Dermis blood vessel endothelial cell (primary cell): ENCODE measurements around the gene LPIN1. TPM values are rescaled to one million over a fixed set of nuclear protein-coding genes. Genes with fewer than 3 reads are reported as not detected.
A peak's percentile ranks its signal among the peaks of the same experiment; 100 is the strongest.
"Not testable (repeated sequence)": the region's sequence is repeated elsewhere in the genome, so short reads cannot be mapped to it uniquely, and the experiment has no call there.

Experiments used
- DNase-seq: peaks from one replicate; pipeline ENCODE4 v3.0.0; 2010
- total RNA-seq: library from RNA; depleted of rRNA; stranded (reverse); fragments of >200 nt; gene quantifications from 2 replicates; pipeline ENCODE4 v1.2.3, GENCODE V29; 2014

LPIN1 gene
- total RNA-seq, 1 donor from 2014 or later: 24.0 TPM

- DNase-seq: peak; percentile 100
These were observed 2.4 kb upstream of the LPIN1 start for GRCh38 chr2:11743846-11744553.

GRCh38 chr2:11744631-11745394 lies 1.6 kb upstream of the LPIN1 start:
- peak; percentile 56 for DNase-seq

GRCh38 chr2:11745613-11746375 lies 638 bp upstream of the LPIN1 start:
- DNase-seq: no peak

GRCh38 chr2:11746807-11747459 lies 501 bp downstream of the LPIN1 start:
- DNase-seq: peak; percentile 47

DNA sequence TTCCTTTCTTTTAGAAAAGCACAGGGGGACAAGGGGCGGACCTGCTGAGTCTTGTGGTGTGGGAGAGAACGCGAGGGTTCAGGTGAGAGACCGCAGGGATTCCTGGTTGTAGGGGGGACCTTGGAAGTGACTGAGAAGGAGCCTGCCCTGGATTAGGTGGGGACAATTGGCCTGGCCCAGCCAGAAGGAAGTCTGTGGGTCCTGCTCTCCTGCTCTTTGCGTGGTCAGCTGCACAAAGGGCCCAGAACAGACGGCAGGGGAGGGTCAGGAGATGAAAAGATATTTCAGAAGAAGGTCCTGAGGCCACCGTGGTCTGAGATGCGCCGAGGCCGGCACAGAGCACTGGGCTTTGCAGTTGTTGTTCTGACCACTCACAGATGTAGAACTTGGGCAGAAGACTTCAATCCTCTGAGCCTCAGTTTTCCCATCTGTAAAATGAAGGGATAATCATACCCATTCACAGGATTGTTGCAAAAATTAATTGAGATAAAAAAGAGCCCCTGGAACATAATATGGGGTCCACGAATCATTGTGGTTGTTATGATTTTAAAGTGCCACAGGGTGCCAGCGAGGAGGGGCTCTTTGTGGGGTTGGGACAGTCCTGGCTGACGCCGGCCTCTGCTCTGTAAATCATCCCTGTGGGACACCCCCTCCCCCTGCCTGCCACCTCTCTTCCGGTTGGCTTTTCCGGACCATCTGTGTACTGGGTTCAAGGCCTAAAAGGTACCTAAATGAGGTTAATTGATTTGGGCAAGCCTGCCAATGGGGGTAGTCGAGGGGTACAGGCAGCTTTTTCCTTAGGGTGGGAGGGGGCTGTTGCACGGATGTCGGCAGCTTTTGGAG lies 1.8 kb downstream of the LPIN1 start:
- DNase-seq: peak; percentile 21

DNA sequence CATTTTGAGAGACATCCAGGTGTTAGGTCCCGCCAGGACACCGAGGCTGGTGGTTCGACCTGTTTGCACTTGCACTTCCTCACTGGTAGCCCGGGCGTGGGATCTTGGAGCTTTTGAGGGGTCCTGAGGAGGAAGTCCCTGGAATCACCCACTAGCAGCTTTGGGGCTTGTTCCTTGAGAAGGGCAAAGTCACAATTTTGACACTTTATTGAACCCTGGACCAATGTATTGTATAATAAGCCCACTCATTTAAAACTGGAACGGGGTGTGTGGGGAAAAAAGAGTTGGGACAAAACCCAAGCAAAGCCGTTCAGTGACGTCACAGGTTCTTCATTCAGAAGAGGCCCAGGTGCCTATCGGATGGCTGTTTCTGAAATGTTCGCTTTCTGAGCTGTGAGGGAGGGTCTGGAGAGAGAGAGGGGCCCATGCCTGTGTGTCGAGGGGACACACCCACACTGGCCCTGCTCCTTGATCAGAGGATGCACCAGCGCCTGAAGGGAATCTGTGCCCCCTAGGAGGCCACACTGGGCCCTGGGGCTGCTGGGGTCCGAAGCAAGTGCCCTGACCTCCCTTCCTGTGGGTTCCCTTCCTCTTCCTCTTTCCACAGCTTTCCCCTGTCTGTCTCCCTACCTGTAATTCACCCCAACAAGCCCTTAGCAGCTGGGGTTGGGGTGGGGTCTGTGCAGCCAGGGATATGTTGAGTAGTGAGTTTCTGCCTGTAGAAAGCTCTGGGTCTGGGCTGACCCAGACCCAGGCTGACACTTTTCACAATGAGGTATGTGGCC lies 2.6 kb downstream of the LPIN1 start:
- no peak for DNase-seq

DNA sequence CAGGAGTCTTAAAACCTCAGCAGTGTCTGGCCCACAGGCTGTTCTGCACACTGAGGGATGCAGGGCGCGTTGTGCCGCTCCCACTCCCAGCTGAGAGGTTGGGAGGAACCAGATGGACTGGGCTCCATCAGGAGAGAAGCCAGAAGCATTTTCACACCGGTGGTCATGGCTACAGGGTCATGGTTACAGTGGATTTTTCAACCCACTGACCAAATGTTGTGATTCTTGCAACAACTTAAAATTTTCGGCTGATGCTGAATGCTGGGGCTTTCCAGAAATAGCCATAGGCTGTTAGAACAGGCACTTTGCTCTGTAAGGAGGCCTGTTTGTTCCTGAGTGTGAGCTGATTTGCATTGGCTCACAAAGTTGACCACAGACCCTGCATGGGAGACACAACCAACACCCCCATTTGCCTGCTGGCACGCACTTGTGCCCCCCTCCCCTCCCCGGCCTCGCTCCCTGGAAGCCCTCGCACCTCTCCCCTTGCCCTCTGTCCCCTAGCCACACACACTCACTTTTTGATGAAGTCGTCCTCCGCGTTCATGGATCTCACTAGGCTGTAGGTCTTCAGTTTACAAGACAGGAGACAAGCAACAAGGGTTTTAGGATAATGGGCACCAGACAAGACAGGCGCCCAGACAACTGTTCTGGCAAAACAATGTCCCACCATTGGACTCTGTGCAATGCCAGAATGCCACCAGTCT lies 3.4 kb downstream of the LPIN1 start:
- no peak for DNase-seq

DNA sequence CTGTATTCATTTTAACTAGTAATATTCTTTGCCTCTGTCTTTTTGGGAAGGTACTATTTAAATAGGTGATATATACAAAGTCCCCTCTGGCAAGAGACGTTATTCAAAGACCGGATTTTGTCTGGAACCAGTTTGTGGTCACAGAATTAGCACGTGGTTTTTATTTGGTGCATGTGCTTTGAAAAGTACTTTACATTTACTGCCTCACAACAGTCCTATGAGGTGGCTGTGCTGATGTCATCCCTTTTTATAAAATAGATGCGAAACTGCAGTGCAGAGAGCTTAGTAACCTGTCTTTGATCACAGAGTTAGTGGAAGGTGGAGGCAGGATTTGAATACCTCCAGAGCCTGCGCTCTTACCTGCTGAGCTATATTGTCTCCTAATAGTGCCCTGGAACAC lies 4.0 kb downstream of the LPIN1 start:
- DNase-seq: no peak

DNA sequence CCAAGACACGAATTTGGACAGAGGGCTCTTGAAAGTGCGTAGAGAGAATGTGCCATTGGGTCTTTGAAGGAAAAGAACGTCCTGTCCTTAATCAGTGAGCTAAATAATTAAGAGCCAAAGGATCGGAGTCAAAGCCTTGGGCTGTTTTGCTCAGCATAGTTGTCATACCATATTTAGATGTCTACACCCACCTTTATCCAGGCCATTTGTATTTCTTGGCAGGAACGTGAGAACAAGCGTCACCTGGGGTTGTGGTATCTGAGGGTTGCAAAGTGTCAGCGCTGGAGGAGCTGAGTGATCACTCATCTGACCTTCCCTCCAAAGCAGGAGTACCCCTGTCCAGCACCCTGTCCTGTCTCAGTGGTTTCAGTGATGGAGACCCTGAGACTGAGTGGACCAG lies 4.5 kb downstream of the LPIN1 start:
- no peak for DNase-seq

- no peak for DNase-seq
These were observed 6.5 kb downstream of the LPIN1 start for GRCh38 chr2:11752906-11753305.

- DNase-seq: peak; percentile 73
These were observed 7.0 kb downstream of the LPIN1 start for GRCh38 chr2:11753452-11753885.

DNA sequence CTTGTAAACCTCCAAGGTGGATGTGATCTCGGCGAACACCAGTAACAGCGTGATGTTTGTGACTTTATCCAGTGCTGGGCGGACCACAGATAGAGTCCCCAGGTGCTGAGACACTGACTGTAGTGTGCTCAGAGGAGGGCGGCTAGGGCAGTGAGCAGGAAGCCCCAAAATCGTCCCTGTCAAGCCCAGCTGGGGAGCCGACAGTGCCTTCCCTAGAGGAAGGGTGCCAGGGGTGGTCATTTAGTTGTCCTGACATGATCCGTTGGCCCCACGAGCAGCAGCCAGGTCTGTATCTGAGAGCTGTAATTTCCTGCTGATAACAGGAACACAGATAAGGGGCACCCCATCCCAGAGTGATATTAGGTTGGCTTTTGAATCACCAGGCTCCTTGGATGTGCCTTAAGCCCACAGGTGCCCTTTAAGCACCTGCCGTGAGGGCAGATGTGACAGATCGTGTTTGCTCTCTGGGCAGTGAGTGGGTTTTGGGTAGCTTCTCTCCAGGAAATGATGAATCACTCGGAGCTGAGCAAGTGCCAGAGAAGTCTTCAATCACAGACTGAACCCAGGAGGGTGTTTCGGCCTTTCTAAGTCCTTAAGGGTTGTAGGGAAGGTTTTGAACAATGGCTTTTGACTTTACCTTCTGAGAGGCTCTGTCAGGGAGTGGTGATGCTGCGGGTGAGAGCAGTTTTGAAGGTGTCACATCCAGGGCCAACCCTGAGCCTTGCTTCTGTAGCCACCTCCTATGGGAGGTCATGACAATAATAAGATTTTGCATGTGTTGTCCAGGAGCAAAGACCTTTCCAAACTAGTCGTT lies 7.7 kb downstream of the LPIN1 start:
- DNase-seq: peak; percentile 87

DNA sequence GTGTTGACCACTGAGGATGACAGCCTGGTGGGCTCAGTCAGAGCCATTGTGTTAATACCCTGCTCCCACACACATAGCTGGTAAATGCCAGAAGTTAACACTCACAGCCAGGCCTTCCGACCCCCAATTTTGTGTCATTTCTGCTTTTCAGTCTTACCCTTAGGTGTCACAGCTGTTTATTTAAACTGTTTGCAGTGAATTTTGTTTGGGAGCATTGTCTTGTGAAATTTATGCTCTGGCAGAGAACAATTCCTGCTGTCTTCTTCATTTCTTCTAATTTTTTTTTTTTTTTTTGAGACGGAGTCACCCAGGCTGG lies 8.2 kb downstream of the LPIN1 start:
- DNase-seq: no peak

- DNase-seq: no peak
These were observed 10.7 kb downstream of the LPIN1 start for GRCh38 chr2:11757101-11757500.

- DNase-seq: no peak
These were observed 11.8 kb downstream of the LPIN1 start for GRCh38 chr2:11758187-11758586.

DNA sequence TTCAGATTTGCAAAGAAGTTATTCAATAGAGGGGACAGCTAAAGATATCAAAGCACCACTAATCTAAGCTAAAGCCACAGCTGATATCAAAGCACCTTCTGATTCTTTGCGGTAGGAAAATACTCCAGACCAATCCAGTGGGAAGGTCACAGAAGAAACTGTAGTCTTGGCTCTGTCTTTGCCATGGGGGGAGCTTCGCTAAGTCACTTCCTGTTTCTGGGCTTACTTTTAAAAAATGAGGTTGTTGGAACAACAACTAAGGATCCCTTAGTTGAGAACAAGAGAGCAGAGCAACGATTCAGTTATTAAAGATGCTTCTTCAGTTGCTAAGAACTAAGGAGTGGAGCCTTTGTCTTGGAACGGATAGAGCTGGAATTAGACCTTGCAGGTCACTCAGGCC lies 12.2 kb downstream of the LPIN1 start:
- DNase-seq: peak; percentile 21

GRCh38 chr2:11759182-11759975 lies 12.9 kb downstream of the LPIN1 start:
- not testable (repeated sequence) for DNase-seq

DNA sequence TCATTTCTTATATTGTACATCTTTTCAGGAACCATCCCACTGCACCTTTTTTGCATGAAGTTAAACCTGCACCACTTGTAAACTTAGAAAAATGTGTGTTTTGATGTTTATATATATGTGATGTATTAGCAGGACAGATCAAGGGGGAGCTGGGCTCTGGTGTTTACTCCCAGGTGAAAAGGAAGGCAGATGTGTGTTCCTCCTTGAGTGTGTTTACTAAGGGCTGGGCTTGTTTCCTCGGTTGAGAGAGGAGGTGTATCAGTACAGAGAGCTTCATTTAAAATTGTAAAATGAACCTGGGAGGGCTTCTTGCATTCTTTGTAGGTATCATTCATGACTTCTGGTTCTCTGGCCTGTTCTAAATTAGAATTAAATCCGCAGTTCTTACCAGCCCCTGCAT lies 14.8 kb downstream of the LPIN1 start:
- no peak for DNase-seq

GRCh38 chr2:11762031-11762430 lies 15.6 kb downstream of the LPIN1 start:
- no peak for DNase-seq
